Retinal pigment epithelial cell (primary cell): ENCODE measurements around the gene BGN.
A peak's percentile ranks its signal among the peaks of the same experiment; 100 is the strongest.

Experiments used
- DNase-seq: peaks from one replicate; pipeline ENCODE4 v3.0.0-alpha.2; 2010; ENCODE audit warnings: low read depth
- H3K4me3 ChIP-seq: 2 replicates; pipeline ENCODE4 v1.5.1; 2011; ENCODE audit warnings: mild to moderate bottlenecking, low read length, control low read depth, moderate library complexity
- TF ChIP-seq, protein P1 (sequence below): conservative IDR thresholded peaks from 2 replicates; pipeline ENCODE4 v1.5.1; 2011; ENCODE audit warnings: low read depth, low read length, control low read depth, inconsistent platforms

BGN gene

GRCh38 chrX:153456161-153456560 lies 38.6 kb upstream of the BGN start:
- no peak for DNase-seq
- no peak overlapping the region for H3K4me3 ChIP-seq
- TF ChIP-seq, protein P1, sequence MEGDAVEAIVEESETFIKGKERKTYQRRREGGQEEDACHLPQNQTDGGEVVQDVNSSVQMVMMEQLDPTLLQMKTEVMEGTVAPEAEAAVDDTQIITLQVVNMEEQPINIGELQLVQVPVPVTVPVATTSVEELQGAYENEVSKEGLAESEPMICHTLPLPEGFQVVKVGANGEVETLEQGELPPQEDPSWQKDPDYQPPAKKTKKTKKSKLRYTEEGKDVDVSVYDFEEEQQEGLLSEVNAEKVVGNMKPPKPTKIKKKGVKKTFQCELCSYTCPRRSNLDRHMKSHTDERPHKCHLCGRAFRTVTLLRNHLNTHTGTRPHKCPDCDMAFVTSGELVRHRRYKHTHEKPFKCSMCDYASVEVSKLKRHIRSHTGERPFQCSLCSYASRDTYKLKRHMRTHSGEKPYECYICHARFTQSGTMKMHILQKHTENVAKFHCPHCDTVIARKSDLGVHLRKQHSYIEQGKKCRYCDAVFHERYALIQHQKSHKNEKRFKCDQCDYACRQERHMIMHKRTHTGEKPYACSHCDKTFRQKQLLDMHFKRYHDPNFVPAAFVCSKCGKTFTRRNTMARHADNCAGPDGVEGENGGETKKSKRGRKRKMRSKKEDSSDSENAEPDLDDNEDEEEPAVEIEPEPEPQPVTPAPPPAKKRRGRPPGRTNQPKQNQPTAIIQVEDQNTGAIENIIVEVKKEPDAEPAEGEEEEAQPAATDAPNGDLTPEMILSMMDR = no peak

- no peak overlapping the region for H3K4me3 ChIP-seq
- TF ChIP-seq, protein P1 = no peak
- no peak for DNase-seq
Observed at GRCh38 chrX:153456704-153457103, 38.1 kb upstream of the BGN start.

DNA sequence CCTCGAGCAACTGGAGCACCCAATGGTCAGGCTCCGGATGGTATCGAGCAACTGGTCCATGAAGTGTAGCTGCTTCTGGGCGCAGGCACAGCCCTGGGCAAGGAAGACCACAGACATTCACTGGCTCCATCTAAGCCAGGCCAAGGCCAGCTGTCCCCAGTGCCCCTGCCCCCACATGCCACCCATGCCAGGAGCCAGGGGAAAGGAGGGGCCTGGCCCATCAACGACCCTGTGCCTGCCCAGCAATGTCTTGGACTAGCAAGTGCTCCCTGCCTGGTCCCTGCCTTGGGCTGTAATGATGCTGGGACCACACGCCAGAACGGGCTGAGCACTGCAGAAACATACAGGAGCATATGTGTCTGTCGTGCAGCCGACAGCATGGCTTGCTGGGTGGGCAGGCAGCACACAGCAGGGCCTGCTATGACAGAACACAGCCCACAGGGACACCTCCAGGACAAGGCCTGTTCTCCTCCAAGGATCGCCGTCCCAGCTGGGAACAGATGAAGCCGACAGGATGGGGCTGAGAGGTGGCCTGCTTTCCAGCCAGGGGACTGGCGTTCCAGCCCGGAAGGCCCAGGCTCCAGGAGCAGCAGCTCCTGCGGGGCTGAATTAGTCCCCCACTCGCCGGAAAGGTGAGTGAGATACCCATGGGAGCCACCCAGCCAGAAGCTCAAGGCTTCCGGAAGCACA lies 37.5 kb upstream of the BGN start:
- TF ChIP-seq, protein P1 = no peak
- no peak for DNase-seq
- no peak overlapping the region for H3K4me3 ChIP-seq

DNA sequence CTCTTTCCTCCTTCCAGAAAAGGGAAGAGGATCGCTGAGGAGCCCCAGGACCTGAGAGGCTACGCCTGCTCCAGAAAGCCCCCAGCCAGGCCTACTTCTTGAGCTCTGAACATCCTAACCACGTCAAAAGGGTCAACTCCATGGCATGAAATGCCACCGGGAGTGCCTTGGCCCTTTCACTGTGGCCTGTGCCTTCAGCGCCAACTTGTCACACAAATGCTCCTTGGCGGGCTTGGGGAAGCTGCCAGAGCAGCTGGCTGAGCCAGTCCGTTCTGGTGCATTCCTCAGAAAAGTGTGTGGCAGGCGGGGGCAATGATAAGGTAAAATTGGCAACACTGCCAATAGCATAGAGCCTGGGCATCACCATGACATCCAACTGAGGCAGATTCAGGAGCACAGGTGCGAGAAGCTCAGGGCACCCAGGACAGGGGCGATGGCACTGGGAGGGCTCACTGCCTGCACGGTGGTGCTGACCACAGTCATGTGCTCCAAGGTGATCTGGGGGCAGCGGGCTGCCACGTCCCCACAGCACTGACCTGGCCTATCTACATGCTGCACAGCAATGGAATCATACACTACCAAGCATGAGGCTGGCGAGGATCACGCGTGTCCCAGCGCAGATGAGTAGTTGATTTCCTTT lies 36.8 kb upstream of the BGN start:
- TF ChIP-seq, protein P1 = no peak
- no peak overlapping the region for H3K4me3 ChIP-seq
- no peak for DNase-seq

GRCh38 chrX:153458476-153458875 lies 36.3 kb upstream of the BGN start:
- no peak overlapping the region for H3K4me3 ChIP-seq
- no peak for DNase-seq
- TF ChIP-seq, protein P1 = no peak

- no peak overlapping the region for H3K4me3 ChIP-seq
- DNase-seq = peak; percentile 25
- TF ChIP-seq, protein P1 = peak; percentile 9
Observed at GRCh38 chrX:153459986-153460385, 34.8 kb upstream of the BGN start.

DNA sequence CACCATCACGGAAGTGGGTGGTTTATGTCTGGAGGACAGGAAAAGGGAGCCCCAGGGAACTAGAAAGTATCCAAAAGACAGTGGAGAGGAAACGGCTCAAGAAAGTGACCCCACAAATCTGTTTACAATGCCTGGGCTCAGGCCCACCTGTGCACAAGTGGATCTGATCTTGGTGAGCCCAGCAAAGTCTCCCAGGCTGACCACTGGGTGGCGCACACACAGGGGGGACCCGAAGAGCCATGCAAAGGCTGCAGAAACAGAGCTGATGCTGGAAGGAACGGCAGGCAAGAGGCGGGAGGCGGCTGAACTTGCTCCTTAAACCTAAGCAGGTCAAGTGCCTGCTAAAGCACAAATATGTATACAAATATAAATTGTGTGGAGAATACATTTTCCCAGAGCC lies 34.0 kb upstream of the BGN start:
- no peak overlapping the region for H3K4me3 ChIP-seq
- no peak for DNase-seq
- TF ChIP-seq, protein P1 = peak; percentile 76
